ENCODE results near the gene CPA4.
A peak's percentile ranks its signal among the peaks of the same experiment; 100 is the strongest.

CPA4 gene

DNA sequence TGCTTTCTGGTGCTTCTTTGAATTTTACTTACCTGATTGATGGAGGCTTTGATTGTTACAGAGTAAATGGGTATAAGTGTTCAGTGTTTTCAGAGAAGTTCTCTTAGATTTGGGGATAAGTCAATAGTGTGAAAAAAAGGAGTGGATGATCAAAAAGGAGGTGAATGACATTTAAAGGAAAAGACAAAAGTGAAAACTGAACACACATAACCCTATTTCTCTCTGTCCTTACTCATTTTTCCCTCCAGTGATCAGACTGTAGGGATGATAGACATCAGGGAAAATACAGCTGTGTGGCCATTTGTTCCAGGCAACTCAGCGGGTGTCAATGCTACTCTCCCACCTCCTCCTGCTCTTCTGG lies 26.0 kb upstream of the CPA4 start:
- Histone ChIP-seq H3K9me3 (ENCODE audit: control insufficient read depth, low read depth, low read length) (no peaks in the 10 kb centered on the region), H3K9ac (ENCODE audit: low read length) (no peak overlapping the region), H3K4me1 (ENCODE audit: control insufficient read depth, low read depth, low read length) (peaks cover 18% of the 10 kb centered on the region), H3K27ac (ENCODE audit: low read length) (no peak overlapping the region), H3K4me3 (ENCODE audit: low read length) (no peak overlapping the region), H3K27me3 (ENCODE audit: control insufficient read depth, insufficient read depth, low read length) (no peaks in the 10 kb centered on the region), H3K36me3 (ENCODE audit: control insufficient read depth, low read depth, low read length) (no peaks in the 10 kb centered on the region)

DNA sequence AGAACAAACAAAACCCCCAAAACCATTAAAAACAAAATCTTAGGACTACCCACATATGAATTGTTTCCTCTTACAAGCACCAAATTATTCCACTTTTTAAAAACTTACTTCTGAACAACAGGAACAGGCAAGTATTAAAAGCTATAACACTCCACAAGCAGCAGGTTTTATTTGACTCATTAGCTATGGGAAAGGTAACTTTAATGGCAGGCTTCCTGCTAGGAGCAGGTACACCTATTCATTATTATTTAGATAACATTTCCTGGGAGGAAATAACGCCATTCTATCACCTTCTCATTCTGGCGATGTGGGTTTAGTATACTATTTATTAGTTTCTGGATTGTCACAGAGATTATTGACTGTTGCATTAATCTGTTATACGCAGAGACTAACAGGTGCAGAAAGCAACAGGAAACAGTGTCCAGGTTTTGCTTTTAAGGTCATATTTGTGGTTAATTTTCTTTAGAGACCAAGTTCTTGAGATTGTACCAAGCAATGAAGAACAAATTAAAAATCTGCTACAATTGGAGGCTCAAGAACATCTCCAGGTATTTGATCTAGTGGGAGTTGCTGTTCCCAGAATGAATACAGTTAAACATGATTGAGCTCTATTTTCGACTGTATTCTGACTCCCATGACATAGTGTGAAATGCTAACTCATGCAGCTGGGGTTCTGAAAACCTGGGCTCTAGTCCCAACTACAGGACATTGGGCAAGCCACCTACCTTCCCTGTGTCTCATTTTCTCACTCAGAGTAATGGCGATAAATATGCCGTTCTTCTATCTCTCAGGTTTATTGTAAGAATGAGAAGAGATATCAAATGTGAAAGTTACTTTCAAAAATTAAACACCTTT lies 24.3 kb upstream of the CPA4 start:
- H3K4me1 ChIP-seq (ENCODE audit: control insufficient read depth, low read depth, low read length): peaks cover 31% of the 10 kb centered on the region
- no peaks in the 10 kb centered on the region for H3K27me3 ChIP-seq (ENCODE audit: control insufficient read depth, insufficient read depth, low read length)
- H3K4me3 ChIP-seq (ENCODE audit: low read length): no peak overlapping the region
- H3K27ac ChIP-seq (ENCODE audit: low read length): no peak overlapping the region
- H3K36me3 ChIP-seq (ENCODE audit: control insufficient read depth, low read depth, low read length): no peaks in the 10 kb centered on the region
- no peak overlapping the region for H3K9ac ChIP-seq (ENCODE audit: low read length)
- H3K9me3 ChIP-seq (ENCODE audit: control insufficient read depth, low read depth, low read length): no peaks in the 10 kb centered on the region

DNA sequence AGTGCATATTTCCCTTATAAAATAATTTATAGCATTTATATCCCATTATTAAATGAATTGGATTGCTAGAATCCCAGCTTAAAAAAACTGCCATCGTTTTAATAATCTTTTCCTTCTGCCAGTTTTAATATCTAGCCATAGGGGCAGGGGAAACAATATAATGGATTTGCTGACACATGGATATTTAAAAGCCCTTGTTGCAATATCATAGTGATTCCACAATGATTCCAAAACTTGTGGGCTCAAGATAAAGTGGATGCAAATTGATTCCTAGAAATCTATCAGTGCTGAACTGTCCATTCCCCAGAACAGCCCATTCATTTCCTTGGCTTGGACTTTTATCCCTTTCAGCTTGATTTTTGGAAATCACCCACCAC lies 23.7 kb upstream of the CPA4 start:
- Histone ChIP-seq H3K9ac (ENCODE audit: low read length) (no peak overlapping the region), H3K27ac (ENCODE audit: low read length) (no peak overlapping the region), H3K27me3 (ENCODE audit: control insufficient read depth, insufficient read depth, low read length) (no peaks in the 10 kb centered on the region), H3K4me1 (ENCODE audit: control insufficient read depth, low read depth, low read length) (peaks cover 33% of the 10 kb centered on the region), H3K4me3 (ENCODE audit: low read length) (no peak overlapping the region), H3K36me3 (ENCODE audit: control insufficient read depth, low read depth, low read length) (no peaks in the 10 kb centered on the region), H3K9me3 (ENCODE audit: control insufficient read depth, low read depth, low read length) (no peaks in the 10 kb centered on the region)

DNA sequence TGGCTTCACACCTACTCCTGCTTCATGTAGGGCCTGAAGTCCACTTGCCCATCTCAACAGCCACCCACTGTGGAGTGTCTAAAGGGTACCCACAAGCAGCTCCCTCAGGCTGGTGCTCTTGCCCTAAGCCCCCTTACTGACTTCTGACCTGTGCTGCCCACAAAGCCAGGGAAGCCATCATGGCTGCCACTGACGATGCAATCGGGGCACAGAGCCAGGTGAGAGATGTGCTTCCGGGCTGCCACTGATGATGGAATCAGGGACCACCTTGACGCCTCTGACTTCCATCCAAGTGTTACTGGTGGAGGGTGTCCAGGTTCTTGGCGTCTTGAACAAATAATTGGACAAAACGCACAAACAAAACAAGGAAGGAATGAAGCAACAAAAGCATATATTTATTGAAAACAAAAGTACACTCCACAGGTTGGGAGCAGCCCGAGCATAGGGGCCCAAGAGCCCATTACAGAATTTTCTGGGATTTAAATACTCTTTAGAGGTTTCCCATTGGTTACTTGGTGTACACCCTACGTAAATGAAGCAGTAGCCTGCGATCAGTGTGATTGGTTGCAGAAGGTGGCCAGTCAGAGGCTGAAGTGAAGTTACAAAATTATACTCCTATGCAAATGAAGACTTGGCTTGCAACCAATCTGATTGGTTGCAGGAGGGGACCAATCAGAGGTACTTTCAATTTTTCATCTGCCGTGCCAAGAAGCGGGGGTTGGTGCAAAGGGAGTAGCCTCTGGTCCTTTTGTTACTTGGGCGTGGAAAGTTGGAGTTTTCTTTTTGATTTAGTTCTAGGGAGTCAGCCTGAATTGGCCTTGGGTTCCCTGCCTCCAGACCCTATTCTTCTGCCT lies 21.8 kb upstream of the CPA4 start:
- Histone ChIP-seq H3K9ac (ENCODE audit: low read length) (peak overlapping the region; percentile 83), H3K4me1 (ENCODE audit: control insufficient read depth, low read depth, low read length) (peaks cover 50% of the 10 kb centered on the region), H3K36me3 (ENCODE audit: control insufficient read depth, low read depth, low read length) (no peaks in the 10 kb centered on the region), H3K4me3 (ENCODE audit: low read length) (no peak overlapping the region), H3K9me3 (ENCODE audit: control insufficient read depth, low read depth, low read length) (no peaks in the 10 kb centered on the region), H3K27ac (ENCODE audit: low read length) (no peak overlapping the region), H3K27me3 (ENCODE audit: control insufficient read depth, insufficient read depth, low read length) (no peaks in the 10 kb centered on the region)

DNA sequence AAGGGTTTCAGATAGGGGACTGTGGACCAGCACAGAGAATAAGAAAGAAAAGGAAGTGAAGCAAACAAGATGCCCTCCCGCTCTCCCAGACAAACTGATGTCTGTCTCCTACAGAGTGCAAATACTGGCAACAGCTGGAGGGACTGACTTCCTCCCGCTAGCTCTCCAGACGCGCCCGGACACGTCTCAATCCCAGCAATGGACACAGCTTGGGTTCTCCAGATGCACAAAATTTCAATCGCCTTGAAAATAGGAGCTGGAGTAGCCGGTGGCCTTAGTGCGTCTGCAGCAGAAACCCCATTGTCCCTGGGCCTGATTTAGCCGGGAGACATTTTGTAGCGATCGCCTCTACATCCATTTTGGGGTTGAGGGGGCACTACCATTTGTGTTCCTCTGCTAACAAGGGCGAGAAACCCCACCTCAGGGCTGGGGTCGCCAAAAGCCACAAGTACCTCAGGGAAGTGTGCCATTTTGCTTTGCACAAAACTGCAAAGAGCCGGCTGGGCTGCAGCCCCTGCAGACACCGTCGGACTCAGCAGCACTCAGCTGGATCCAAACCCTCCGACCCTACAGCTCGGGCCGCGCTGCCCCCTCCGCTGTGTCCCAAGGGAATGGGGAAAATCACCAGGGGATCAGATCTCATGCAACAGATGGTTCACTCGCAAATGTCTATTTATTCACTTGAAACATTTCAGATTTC lies 20.4 kb upstream of the CPA4 start:
- Histone ChIP-seq H3K27ac (ENCODE audit: low read length) (peak overlapping the region; percentile 92), H3K36me3 (ENCODE audit: control insufficient read depth, low read depth, low read length) (no peaks in the 10 kb centered on the region), H3K4me1 (ENCODE audit: control insufficient read depth, low read depth, low read length) (peaks cover 50% of the 10 kb centered on the region), H3K4me3 (ENCODE audit: low read length) (peak overlapping the region; percentile 29), H3K9ac (ENCODE audit: low read length) (peak overlapping the region; percentile 83), H3K9me3 (ENCODE audit: control insufficient read depth, low read depth, low read length) (no peaks in the 10 kb centered on the region), H3K27me3 (ENCODE audit: control insufficient read depth, insufficient read depth, low read length) (no peaks in the 10 kb centered on the region)

DNA sequence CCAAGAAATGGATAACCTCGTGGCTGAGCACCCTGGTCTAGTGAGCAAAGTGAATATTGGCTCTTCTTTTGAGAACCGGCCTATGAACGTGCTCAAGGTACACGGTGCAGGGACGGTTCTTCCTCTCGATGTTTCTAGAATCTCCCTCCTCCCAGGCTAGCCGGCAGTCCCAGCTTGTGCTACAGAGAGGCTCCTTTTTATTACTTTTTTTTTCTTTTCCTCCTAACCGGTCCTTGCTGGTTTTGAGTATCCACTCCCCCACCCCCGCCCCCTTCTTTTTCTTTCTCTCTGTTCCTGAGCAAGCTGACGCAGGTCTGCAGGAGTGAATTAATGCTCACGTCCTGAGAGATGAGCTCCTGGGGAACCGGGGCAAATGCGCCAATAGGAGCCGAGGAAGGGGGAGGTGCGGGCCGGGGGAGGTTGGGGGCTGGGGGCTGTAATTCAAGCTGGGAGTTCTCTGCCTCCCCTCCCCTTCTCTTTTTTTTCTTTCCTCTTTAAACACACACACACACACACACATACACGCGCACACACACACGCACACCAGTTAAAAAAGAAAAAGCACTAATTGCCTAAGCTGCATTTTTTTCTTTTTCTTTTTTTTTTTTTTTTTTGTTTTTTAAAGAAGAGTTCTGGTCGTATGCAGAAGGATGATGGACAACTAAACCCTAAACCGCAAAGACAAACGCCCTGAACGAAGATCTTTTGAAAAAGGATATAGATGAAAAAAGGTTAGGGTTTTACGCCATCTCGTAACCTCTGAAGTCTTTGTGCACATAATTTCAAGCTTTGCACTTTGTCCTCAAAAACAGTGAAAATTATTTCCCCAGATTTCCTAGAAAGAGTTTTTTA lies 19.7 kb upstream of the CPA4 start:
- Histone ChIP-seq H3K27ac (ENCODE audit: low read length) (peak overlapping the region; percentile 92), H3K4me3 (ENCODE audit: low read length) (peak overlapping the region; percentile 48), H3K36me3 (ENCODE audit: control insufficient read depth, low read depth, low read length) (no peaks in the 10 kb centered on the region), H3K27me3 (ENCODE audit: control insufficient read depth, insufficient read depth, low read length) (no peaks in the 10 kb centered on the region), H3K9ac (ENCODE audit: low read length) (peak overlapping the region; percentile 83), H3K9me3 (ENCODE audit: control insufficient read depth, low read depth, low read length) (no peaks in the 10 kb centered on the region), H3K4me1 (ENCODE audit: control insufficient read depth, low read depth, low read length) (peaks cover 44% of the 10 kb centered on the region)

DNA sequence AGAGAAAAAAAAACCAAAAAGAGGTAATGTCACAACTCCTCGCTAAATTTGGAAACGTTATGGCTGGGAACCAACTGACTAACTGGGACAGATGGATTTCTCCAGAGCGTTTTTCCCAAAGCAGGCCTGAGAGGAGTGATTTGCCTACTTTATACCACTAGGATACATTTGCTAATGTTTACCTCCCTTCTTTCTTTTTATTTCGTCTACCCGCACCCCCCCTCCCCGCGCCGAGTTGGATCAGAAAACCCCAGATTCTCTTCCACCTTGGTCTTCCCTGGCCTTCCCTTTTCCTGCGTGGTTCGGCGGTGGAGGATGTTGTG lies 19.1 kb upstream of the CPA4 start:
- Histone ChIP-seq H3K4me1 (ENCODE audit: control insufficient read depth, low read depth, low read length) (peaks cover 42% of the 10 kb centered on the region), H3K9me3 (ENCODE audit: control insufficient read depth, low read depth, low read length) (no peaks in the 10 kb centered on the region), H3K36me3 (ENCODE audit: control insufficient read depth, low read depth, low read length) (no peaks in the 10 kb centered on the region), H3K4me3 (ENCODE audit: low read length) (peak overlapping the region; percentile 48), H3K9ac (ENCODE audit: low read length) (peak overlapping the region; percentile 35), H3K27me3 (ENCODE audit: control insufficient read depth, insufficient read depth, low read length) (no peaks in the 10 kb centered on the region), H3K27ac (ENCODE audit: low read length) (peak overlapping the region; percentile 71)

DNA sequence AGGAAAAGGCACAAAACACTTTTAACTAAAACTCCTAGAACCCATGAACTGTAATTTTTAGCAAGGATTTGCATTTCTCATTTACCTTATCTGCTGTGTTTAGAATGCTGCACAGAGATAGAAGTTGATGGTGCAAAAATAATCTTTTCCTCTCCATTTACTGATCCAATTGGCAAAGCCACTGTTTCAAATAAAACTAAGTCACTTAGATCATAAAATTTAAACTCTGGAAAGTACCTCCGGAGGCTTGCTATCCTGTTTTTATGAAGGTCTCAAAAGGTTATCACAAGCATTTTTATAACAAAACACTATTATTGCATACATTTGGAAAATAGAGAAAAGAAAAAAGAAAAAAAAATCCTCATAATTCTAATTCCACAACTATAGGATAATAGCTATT lies 18.7 kb upstream of the CPA4 start:
- Histone ChIP-seq H3K4me1 (ENCODE audit: control insufficient read depth, low read depth, low read length) (peaks cover 42% of the 10 kb centered on the region), H3K36me3 (ENCODE audit: control insufficient read depth, low read depth, low read length) (no peaks in the 10 kb centered on the region), H3K27me3 (ENCODE audit: control insufficient read depth, insufficient read depth, low read length) (no peaks in the 10 kb centered on the region), H3K9me3 (ENCODE audit: control insufficient read depth, low read depth, low read length) (no peaks in the 10 kb centered on the region), H3K4me3 (ENCODE audit: low read length) (peak overlapping the region; percentile 48), H3K27ac (ENCODE audit: low read length) (peak overlapping the region; percentile 71), H3K9ac (ENCODE audit: low read length) (peak overlapping the region; percentile 35)

DNA sequence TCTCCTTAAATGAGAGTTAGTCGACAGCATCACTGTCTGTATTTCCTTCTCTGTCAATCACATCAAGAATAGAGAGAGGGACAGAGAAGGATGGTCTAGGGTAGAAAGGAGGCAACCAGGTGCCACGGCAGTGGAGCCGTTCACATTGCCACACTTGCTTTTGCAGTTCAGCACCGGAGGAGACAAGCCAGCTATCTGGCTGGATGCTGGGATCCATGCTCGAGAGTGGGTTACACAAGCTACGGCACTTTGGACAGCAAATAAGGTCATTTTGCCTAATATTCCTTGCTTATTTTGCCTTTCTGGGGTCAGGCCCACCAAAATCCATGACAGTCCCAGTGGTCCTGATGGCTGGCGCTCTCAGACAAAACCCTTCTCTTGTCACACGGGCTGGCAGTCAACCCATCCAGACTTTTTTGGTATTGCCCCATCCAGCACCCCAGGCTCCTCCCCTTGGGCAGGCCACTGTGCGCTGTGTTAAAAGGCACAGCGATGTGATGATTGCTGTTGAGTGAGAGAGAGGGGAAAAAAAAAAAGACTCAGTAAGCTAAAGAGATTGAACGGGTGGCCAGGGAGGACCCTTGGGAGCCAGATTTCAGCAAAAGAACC lies 17.9 kb upstream of the CPA4 start:
- no peaks in the 10 kb centered on the region for H3K9me3 ChIP-seq (ENCODE audit: control insufficient read depth, low read depth, low read length)
- no peaks in the 10 kb centered on the region for H3K36me3 ChIP-seq (ENCODE audit: control insufficient read depth, low read depth, low read length)
- H3K27me3 ChIP-seq (ENCODE audit: control insufficient read depth, insufficient read depth, low read length): no peaks in the 10 kb centered on the region
- H3K4me1 ChIP-seq (ENCODE audit: control insufficient read depth, low read depth, low read length): peaks cover 42% of the 10 kb centered on the region
- H3K4me3 ChIP-seq (ENCODE audit: low read length): peak overlapping the region; percentile 0
- no peak overlapping the region for H3K27ac ChIP-seq (ENCODE audit: low read length)
- no peak overlapping the region for H3K9ac ChIP-seq (ENCODE audit: low read length)

DNA sequence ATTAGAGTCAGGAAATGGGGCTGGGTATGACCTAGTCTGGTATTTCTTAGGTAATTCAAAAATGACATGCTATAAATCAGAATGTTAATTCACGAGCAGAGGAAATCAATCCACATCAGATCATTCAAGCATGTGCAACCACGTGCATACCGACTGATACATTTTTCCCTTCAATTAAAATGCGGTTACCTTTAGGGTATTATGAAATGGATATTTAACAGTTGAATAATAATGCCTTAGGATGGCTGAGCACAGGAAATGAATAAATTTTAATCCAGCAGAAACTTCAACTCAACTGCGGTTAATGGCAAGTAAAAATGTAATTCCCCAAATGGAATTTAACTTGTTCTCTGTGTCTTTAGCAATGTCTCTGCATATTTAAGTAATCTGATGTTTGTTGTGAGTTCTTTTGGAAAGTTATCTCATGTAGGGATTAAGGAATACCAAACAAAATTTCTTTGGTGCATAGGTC lies 17.1 kb upstream of the CPA4 start:
- H3K4me1 ChIP-seq (ENCODE audit: control insufficient read depth, low read depth, low read length): peaks cover 42% of the 10 kb centered on the region
- no peak overlapping the region for H3K27ac ChIP-seq (ENCODE audit: low read length)
- no peaks in the 10 kb centered on the region for H3K9me3 ChIP-seq (ENCODE audit: control insufficient read depth, low read depth, low read length)

More for the DNA sequence above, 17.1 kb upstream of the CPA4 start:
- no peak overlapping the region for H3K4me3 ChIP-seq (ENCODE audit: low read length)
- no peaks in the 10 kb centered on the region for H3K36me3 ChIP-seq (ENCODE audit: control insufficient read depth, low read depth, low read length)
- no peak overlapping the region for H3K9ac ChIP-seq (ENCODE audit: low read length)
- no peaks in the 10 kb centered on the region for H3K27me3 ChIP-seq (ENCODE audit: control insufficient read depth, insufficient read depth, low read length)

Measured in iPS-18a (cell line).